Hematopoietic multipotent progenitor cell treated with erythropoietin and hydrocortisone succinate and interleukin-3 and kit ligand, for 15 days (in vitro differentiated cells): ENCODE measurements around the gene PPP2CA.
"Not testable (repeated sequence)": the region's sequence is repeated elsewhere in the genome, so short reads cannot be mapped to it uniquely, and the experiment has no call there.

Experiments used
- DNase-seq: peaks from one replicate; pipeline ENCODE4 v3.0.0-alpha.2; 2015; ENCODE audit warnings: low spot score

PPP2CA gene

GRCh38 chr5:134245101-134245604, 19.3 kb upstream of the PPP2CA start:
- DNase-seq = no peak

GRCh38 chr5:134242146-134242545, 16.3 kb upstream of the PPP2CA start:
- no peak for DNase-seq

DNA sequence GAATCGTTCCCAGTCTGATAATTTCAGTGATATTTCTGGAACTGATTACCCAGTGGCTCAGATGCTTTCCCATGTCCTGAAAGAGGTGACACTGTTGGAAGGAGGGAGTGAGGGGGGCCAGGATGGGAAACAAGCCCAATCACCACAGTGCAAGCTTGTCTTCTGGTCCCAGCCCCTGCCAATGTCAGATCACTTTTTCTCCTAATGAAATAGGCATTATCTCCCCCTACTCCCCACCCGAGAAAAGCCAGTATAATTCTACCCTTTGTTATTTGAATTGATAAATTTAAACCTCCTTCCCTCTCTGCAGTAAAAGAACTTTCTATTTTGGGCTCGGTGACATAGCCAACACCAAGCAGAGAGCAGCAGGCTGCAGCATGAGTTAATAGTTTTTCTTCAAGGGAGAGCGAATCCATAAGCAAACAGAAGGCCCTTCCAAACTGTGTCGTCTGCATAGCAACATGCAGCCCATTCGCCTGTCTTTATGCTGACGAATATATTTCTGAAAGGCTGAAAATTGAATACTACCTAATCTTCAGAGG, 14.6 kb upstream of the PPP2CA start:
- DNase-seq = no peak

DNA sequence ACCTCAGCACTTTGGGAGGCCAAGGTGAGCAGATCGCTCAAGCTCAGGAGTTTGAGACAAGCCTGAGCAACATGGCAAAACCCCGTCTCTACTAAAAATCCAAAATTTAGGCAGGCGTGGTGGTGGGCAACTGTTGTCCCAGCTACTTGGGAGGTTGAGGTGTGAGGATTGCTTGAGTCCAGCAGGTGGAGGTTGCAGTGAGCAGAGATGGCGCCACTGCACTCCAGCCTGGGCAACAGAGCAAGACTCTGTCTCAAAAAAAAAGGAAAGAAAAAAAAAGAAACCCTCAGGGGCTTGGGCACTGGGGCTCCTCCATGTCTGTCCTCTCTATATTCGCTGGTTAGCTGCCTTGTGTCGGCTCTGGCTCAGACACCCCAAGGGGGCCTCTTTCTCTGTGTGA, 10.9 kb upstream of the PPP2CA start:
- no peak for DNase-seq

DNA sequence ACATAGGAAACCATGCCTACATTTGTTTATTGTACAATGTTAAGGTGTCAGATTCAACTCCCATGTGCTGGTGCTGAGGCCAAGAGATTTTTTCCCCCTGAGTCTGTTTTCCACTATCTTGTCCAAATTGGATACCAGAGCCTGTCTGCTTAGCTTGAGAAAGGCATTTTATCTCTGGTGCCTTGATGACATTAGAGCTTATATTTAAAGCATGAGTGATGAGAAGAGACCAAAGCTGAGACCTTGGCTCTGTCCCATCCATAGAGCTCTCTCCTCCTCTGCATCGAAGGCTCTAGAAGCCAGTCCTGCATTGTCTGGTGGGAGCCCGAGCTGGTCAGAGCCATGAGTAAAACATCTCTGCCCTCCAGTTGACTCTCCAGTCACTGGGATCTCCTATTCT, 10.4 kb upstream of the PPP2CA start:
- DNase-seq = no peak

DNA sequence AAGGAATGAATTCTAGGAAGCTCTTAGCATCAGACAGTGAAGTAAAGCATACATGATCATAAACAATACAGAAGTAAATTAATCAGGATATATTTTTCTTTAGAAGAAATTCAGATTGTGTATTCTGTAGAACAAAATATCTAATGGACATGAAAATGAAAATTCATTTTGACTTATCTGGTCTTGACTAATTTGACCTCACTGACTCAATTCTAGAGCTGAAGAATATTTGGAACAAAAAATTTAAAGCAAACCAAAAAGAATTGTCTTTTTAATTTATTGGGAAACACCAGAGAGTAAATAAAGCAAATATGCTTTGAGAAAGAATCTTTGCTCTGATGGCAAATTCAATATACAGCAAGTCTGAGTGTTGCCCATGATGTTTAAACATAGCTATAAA, 2.8 kb upstream of the PPP2CA start:
- no peak for DNase-seq

DNA sequence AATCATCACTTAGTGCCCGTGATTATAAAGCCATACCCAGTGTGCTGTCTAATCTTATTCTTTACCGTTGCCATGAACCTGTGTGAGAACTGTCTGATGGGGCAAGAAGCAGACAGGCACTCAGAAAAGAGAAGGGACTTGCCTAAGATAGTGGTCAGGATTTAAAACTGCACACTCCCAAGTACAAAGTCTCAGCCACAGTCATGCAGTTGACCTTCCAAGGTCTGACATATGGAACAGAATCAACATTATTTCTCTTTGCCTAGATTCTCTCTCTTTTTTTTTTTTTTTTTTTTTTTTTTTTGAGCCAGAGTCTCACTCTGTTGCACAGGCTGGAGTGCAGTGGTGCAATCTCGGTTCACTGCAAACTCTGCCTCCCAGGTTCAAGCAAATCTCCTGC, 1.9 kb upstream of the PPP2CA start:
- no peak for DNase-seq

DNA sequence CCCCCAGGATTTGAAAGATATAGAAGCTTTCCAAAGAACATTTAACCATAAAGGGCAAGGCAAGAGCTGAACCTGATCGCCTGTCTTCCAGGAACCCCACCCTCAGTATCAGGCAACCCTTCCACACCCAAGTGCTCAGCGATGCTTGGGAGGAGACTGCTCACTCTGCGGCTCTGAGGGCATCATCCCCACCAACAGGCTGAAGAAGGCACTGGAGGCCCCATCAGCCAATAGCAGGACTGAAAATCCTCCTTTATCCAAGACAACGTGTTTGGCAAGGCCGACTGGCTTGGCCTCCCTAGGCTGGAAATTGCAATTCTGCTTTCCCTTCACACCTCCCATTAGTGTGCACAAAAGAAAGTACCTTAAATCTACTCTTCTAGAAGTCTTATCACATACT, 1.4 kb upstream of the PPP2CA start:
- peak; percentile 87 for DNase-seq

GRCh38 chr5:134226441-134227192, 744 bp upstream of the PPP2CA start:
- DNase-seq = peak; percentile 34

DNA sequence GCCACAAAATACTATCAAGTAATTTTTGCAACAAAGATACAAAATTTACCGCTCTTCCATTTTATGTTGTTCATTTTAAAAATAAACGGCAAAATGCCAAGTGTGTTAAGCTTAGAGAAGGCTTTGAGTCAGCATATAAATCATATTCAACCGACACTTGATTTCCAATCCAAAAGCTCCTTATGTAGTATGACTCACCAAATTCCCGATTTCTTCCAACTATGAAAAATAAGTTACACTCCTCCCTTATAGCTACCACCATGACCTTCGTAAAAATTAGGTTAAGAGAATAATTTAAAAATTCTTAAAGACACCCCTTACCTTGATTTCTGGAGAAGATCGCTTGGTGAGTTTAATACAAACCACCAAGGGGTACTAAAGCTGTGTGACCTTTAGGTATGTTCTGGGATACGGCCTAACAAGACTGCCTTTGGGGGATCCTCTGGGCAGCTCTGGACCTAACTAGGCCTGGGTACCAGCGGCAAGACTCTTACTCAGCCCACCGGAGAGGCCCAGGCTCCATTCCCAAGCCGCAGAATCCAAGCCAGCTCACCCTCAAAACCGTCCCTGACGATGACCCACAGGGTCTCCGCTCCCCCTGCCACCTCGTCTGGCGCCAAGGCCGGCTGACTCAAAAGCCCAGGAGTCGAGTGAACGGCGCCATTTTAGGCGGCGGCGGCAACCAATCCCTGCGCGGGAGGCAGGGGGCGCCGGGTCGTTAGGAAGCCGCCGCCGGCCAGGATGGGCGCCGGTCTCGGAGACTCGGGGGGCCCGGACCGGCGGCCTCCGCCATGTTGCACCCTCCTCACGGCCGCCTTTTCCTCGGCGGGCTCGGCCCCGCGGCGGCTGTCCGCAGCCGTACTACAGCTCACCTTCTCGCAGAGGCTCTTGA, 739 bp downstream of the PPP2CA start:
- DNase-seq = peak; percentile 56

DNA sequence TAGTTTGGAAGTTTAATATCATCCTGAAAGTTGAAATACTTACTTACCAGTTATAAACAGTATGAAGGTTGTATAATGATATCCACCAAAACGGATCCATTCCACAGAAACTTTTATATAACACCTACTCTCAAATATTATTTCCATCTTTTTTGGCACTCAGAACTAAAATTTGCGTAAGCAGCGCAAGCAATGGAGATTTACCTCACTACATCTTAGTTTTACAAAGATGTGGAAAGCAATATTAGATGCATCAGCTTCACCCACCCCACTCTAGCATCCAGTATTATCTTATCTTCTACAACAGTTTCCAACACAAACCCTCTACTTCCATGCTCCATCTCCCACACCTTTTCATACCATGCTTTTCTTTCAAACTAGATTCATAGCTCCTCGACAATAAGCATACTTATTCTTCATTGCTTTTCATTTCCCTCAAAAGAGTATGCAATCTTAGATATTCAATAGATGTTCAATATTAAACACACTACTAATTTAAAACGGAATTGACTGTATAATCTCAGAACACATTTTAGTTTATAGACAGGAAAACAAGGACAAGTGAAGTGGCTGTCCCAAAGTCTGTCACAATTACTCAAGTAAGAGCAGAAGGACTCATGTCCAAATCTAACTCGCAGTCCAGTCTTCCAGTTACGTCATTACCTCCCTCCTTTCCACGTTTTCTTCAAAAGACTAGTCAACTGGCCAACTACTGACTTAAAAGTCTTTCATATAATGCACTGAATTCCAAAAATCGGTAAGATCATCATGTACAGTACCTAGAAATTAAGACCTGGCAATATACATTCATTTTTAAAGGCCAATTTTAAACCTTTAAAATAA, 2.2 kb downstream of the PPP2CA start:
- DNase-seq = peak; percentile 26

GRCh38 chr5:134221690-134222089, 4.2 kb downstream of the PPP2CA start:
- not testable (repeated sequence) for DNase-seq

DNA sequence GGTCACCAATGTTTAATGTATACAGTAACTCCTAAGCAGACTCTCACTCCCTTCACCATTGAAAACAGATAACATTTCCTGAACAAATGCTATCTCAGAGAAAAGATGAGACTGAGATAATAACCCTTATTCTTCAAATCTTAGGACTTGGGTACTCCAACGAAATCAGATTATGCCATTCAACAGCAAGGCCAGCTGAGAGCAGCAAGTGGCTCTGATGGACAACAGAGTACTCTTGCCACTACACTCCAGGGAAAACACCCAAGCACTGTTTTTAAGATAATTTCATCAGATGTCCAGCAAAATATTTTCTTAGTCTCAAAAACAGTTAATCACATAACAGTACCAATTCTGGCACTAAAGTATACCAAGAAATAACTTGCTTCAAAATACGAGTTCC, 10.1 kb downstream of the PPP2CA start:
- DNase-seq = no peak

- not testable (repeated sequence) for DNase-seq
These were observed 14.4 kb downstream of the PPP2CA start for GRCh38 chr5:134211263-134212031.

DNA sequence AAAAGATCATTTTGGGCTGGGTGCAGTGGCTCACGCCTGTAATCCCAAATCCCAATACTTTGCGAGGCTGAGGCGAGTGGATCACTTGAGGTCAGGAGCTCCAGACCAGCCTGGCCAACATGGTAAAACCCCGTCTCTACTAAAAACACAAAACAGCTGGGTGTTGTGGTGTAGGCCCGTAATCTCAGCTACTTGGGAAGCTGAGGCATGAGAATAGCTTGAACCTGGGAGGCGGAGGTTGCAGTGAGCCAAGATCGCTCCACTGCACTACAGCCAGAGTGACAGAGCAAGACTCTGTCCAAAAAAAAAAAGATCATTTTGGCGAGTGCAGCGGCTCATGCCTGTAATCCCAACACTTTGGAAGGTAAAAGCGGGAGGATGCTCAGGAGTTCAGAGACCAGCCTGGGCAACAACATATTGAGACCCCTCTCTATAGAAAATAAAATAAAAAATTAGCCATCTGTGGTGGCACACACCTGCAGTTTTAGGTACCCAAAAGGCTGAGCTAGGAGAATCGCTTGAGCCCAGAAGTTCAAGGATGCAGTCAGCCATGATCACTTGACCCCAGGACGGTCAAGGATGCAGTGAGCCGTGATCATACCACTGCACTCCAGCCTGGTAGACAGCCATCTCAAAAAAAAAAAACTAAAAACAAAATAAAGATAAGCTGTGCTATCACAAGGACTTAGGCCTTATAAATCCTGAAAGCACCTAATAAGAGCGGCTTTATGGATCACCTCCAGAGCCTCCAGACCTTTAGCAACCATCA, 16.2 kb downstream of the PPP2CA start:
- DNase-seq = no peak

DNA sequence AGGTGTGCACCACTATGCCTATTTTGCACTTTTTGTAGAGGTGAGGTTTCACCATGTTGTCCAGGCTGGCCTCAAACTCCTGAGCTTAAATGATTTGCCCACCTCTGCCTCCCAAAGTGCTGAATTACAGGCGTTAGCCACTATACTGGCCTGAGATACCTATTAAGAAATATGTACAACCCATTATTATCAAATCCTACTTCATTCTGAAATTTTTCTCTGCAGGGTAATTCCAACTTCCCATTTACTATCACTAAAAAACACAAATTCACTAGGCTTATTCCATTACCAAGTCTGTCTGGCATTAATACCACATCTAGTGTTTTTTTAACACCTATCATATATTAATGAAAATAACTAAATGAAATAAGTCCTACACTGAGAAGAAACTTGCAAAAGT, 18.2 kb downstream of the PPP2CA start:
- DNase-seq = no peak

DNA sequence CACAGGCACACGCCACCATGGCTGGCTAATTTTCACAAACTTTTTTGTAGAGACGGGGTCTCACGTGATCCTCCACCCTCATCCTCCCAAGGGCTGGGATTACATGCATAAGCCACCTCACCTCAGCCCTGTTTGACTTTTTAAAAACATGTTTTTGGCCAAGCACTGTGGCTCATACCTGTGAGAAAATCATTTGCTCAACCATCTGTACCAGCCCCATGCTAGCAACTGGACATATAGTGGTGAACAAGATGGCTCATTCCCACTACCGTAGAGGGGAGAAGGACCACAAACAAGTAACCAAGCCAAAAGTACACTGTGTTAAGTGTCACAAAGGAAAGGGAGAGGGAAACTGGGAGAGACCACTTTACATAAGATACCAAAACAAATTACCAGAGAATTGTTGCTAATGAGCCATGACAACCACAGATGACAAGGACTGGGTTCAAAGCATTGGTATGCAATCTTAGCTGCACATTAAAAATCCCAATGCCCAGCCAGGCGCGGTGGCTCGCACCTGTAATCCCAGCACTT, 19.2 kb downstream of the PPP2CA start:
- DNase-seq = no peak

GRCh38 chr5:134204575-134204974, 21.3 kb downstream of the PPP2CA start:
- no peak for DNase-seq

DNA sequence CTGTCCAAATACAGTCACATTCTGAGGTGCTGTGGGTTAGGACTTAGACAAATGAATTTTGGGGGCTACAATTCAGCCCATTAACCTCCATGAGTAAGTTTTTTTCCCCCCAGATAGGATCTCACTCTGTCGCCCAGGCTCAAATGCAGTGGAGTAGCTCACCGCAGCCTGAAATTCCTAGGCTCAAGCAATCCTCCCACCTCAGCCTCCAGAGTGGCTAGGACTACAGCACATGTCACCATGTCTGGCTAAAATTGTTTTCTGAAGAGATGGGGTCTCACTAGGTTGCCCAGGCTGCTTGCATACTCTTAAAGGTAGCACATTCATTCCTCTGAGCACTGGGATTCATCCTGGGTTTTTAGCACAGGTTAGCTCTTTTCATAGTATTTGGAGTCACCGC, 22.2 kb downstream of the PPP2CA start:
- no peak for DNase-seq

GRCh38 chr5:134195666-134196065, 30.2 kb downstream of the PPP2CA start:
- DNase-seq = no peak
